NOMO-1 treated with dmso at 0.1 percent for 144 hours (cell line): Measurements from ENCODE around the gene ARFGAP3.
A peak's percentile ranks its signal among the peaks of the same experiment; 100 is the strongest.
"Not testable (repeated sequence)": the region's sequence is repeated elsewhere in the genome, so short reads cannot be mapped to it uniquely, and the experiment has no call there.

Experiments
- DNase-seq: peaks from one replicate; lab custom pipeline; 2025; ENCODE audit not compliant: unreplicated experiment; lab: John Stamatoyannopoulos, UW

Gene ARFGAP3

DNA sequence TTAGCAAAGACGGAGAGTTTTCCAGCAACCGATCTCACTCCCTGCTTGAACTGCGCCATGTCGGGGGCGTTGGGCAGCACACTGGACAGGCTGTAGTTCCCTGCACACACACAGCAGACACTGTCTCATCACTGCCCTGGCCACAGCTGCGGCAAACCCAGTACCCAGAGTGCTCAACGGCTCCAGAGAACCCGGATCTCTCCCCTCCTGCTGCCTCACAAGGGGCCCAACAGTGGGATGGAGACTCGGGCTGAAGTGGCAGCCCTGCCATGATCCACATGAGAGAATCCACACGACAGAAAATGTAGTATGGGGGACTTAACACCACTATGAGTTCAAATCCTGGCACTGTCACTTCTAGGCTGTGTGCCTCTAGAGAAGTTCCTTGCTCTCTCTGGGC is 58.0 kb downstream of the ARFGAP3 start:
- DNase-seq, result no peak

DNA sequence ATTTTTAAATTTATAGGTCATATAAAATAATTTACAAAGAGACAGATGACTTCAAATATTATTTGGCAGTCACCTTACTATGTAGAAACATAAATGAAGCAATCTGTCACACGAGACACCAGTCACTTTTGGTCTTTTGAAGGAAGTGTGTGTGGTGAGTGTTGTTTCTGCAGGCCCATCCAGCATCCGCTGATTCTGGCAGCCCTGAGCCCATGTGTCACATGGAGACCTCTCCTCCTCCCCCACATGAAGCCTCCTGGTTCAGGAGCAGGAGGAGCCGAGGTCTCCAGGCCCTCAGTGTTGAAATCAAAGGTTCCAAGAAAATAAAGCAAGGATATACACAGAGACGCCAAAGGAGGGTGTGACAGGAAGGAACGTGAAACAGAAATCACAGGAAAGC is 60.1 kb downstream of the ARFGAP3 start:
- no peak for DNase-seq

- no peak for DNase-seq
Observed at GRCh38 chr22:42796081-42796480, 61.0 kb downstream of the ARFGAP3 start.

GRCh38 chr22:42794551-42795510 is 62.2 kb downstream of the ARFGAP3 start:
- no peak for DNase-seq

- no peak for DNase-seq
Observed at GRCh38 chr22:42793848-42794405, 63.1 kb downstream of the ARFGAP3 start.

- DNase-seq, result no peak
Observed at GRCh38 chr22:42792909-42793847, 63.9 kb downstream of the ARFGAP3 start.

DNA sequence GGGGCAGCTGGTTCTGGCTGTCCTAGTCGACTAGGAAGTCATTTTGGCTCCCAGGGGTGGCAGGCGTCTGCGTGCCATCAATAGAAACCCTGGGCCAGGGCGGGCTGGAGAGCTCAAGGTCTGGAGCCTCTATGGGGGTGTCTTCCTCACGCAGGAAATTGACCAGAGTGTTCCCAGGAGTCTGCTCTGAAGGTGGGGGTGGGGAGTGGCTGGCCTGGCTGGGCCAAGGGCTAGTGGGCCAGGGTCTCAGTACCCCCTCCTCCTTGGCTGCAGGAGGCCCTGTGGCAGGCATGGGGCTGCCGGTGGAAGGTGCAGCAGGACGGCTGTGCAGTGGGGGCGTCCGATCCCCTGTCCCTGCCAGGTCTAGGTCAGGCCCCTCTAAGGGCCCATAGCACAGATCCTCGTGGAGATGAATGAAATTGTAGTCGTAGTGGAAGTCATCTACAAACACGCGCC is 64.6 kb downstream of the ARFGAP3 start:
- DNase-seq, result no peak

- DNase-seq, result no peak
Observed at GRCh38 chr22:42791721-42792452, 65.2 kb downstream of the ARFGAP3 start.

DNA sequence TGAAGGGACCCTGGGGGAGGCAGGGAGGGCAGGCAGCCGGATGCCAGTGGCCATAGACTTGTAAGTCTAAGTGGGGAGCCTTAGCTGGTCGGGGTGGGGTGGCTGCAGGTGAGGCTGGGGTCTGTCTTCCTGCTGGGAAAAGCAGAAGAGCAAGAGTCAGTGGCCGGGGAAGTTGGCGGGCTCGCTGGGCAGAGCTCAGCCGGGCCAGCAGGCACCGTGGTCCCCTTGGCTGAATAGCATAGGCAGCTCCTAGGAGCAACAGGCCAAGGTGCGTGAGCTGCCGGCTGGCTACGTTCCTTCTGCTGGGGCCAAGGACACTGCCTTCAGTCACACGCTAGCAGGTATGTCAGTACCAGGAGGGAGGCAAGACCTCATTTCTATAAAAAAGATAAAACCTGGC is 68.6 kb downstream of the ARFGAP3 start:
- DNase-seq, result no peak

DNA sequence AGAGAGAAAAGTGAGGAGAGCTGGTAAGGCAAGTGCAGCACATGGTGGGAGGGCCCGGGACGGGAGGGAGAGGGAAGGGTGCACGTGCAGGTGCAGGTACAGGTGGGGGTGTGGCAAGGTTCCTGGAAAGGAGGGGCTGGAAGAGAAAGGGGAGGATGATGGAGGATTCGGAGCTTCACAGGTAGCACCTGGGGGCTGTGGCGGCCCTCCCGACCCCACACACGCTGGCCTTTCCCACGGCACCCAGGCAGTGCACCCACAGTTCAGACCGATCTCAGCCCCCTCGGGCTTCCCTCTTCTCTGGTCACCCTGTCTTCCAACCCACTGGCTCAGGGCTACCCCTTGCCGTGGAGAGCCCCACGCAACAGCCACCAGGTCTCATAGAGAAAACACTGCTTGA is 69.1 kb downstream of the ARFGAP3 start:
- no peak for DNase-seq

- DNase-seq, result no peak
Observed at GRCh38 chr22:42787357-42787736, 69.7 kb downstream of the ARFGAP3 start.

- no peak for DNase-seq
Observed at GRCh38 chr22:42786606-42787356, 70.3 kb downstream of the ARFGAP3 start.

- no peak for DNase-seq
Observed at GRCh38 chr22:42785706-42786499, 71.2 kb downstream of the ARFGAP3 start.

DNA sequence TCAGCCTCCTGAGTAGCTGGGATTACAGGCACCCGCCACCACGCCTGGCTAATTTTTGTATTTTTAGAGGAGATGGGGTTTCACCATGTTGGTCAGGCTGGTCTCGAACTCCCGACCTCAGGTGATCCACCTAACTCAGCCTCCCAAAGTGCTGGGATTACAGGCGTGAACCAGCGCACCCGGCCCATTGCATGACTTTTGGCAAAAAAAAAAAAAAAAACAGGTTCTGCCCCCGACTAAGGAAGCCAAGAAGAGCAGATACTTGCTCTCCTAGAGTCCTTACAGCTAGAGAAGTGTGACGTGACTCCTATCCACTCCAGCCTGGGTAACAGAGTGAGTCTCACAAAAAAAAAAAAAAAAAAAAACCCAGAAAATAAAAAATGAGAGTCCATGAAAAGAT is 74.8 kb downstream of the ARFGAP3 start:
- not testable (repeated sequence) for DNase-seq

GRCh38 chr22:42780070-42780540 is 77.0 kb downstream of the ARFGAP3 start:
- peak; percentile 37 for DNase-seq

DNA sequence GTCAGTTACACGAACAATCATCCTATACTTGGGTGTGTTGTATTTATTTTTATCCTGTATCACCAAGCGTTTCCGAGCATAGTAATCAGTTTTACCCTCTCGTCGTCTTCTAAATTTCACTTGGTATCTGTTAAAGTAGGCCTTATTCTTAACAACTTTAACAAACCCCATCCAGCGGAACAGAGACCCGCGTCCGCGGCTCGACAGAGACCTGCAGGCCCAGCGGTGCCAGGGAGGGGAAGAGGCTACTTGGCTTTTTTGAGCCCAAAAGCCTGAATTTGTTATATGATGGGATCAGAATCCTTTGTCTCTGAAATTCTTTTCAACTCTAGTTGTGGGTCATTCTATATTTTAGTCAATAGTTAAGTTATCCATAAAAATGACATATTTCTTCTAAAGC is 79.9 kb downstream of the ARFGAP3 start:
- no peak for DNase-seq

DNA sequence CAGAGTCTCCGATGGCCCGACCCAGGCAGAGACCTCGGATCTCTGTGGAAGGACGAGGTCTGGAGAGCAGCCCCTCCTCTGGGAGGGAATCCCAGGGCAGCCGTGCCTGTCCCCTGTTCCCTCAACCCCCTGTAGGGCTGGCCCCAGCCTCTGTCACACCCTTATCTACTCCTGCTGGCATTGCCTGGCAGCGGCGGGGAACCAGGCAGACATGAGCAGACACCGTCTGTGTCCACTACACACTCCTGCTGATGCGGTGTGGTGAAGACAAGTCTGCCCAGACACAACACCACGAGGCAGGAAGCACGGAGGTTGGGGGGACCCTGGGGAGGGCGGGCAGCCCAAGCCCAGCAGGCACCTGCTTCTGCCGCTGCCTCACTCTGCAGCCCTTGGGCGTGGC is 83.9 kb downstream of the ARFGAP3 start:
- DNase-seq, result no peak

DNA sequence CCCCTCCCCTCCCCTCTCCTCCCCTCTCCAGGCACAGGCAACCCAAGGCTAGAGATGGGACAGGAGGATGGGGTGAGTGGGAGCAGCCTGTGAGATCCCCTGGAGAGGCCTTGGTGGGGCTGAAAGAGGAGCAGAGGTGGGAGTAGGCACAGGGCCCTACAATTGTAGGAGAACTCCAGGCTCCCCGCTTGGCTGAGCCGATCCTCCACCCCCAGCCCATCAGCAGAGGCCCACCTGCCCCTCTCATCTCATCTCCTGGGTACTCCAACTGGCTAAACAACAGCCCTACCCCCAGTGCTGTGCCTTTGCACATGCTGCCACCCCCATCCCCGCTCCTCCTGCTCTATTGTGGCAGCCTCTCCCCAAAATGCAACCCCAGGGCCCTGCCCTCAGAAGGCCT is 84.4 kb downstream of the ARFGAP3 start:
- DNase-seq, result no peak
